GM18951 (cell line): ENCODE data around the gene FBP1.
"Not testable (repeated sequence)": the region's sequence is repeated elsewhere in the genome, so short reads cannot be mapped to it uniquely, and the experiment has no call there.

Experiments used
- POLR2A ChIP-seq: IDR thresholded peaks from 4 replicates; pipeline ENCODE4 v1.6.1; 2011; ENCODE audit warnings: mild to moderate bottlenecking; ENCODE audit not compliant: insufficient read length, insufficient read depth; ENCODE audit errors: extremely low read depth
- in situ Hi-C: fragments of 300-500 bp; cut with MboI; formaldehyde crosslinking; loops from one replicate; pipeline ENCODE4 v1.12.0; 2022; ENCODE audit warnings: low sequenced_read_pairs, mixed read lengths, inconsistent platforms; ENCODE audit not compliant: unreplicated experiment

Gene FBP1

GRCh38 chr9:94591876-94592275, 47.4 kb downstream of the FBP1 start:
- TF ChIP-seq POLR2A: no peak
- in situ Hi-C loops: no loop called here

GRCh38 chr9:94591046-94591545, 48.2 kb downstream of the FBP1 start:
- in situ Hi-C loops: not testable (repeated sequence)

GRCh38 chr9:94588681-94589080, 50.6 kb downstream of the FBP1 start:
- in situ Hi-C loops: no loop called here

GRCh38 chr9:94586814-94587213, 52.5 kb downstream of the FBP1 start:
- in situ Hi-C loops: no loop called here
- TF ChIP-seq POLR2A: no peak

More at GRCh38 chr9:94588681-94589080, 50.6 kb downstream of the FBP1 start:
- TF ChIP-seq POLR2A: no peak

GRCh38 chr9:94586316-94586715, 53.0 kb downstream of the FBP1 start:
- no peak for TF ChIP-seq POLR2A
- in situ Hi-C loops: no loop called here

GRCh38 chr9:94584555-94584954, 54.8 kb downstream of the FBP1 start:
- no peak for TF ChIP-seq POLR2A
- in situ Hi-C loops: no loop called here

- in situ Hi-C loops: no loop called here
- no peak for TF ChIP-seq POLR2A
Measured at GRCh38 chr9:94581728-94582127, 57.6 kb downstream of the FBP1 start.

GRCh38 chr9:94577571-94577970, 61.7 kb downstream of the FBP1 start:
- TF ChIP-seq POLR2A: no peak
- in situ Hi-C loops: no loop called here

GRCh38 chr9:94577036-94577435, 62.3 kb downstream of the FBP1 start:
- TF ChIP-seq POLR2A: no peak
- in situ Hi-C loops: no loop called here

- in situ Hi-C loops: no loop called here
- no peak for TF ChIP-seq POLR2A
Measured at GRCh38 chr9:94576131-94576530, 63.2 kb downstream of the FBP1 start.

GRCh38 chr9:94568972-94569712, 70.2 kb downstream of the FBP1 start:
- no peak for TF ChIP-seq POLR2A
- in situ Hi-C loops: no loop called here

- in situ Hi-C loops: no loop called here
- no peak for TF ChIP-seq POLR2A
Measured at GRCh38 chr9:94568250-94568889, 70.9 kb downstream of the FBP1 start.

- no peak for TF ChIP-seq POLR2A
- in situ Hi-C loops: no loop called here
Measured at GRCh38 chr9:94567271-94567670, 72.0 kb downstream of the FBP1 start.

GRCh38 chr9:94566550-94566949, 72.8 kb downstream of the FBP1 start:
- in situ Hi-C loops: no loop called here
- no peak for TF ChIP-seq POLR2A

- in situ Hi-C loops: not testable (repeated sequence)
Measured at GRCh38 chr9:94564279-94564678, 75.0 kb downstream of the FBP1 start.
